OCI-LY1 (cell line): ENCODE measurements around the gene ZNF462.

Experiments used
- H2AFZ ChIP-seq: fragments of 200-600 bp; sonication (generic), shearing (Covaris generic); 2 replicates; pipeline ENCODE4 v1.6.0; 2014; ENCODE audit warnings: antibody characterized with exemption, mild to moderate bottlenecking, low read length
- H3F3A ChIP-seq: fragments of 200-600 bp; sonication (generic), shearing (Covaris generic); 2 replicates; pipeline ENCODE4 v1.6.0; 2014; ENCODE audit warnings: mild to moderate bottlenecking, antibody characterized with exemption, low read length, moderate library complexity; ENCODE audit not compliant: insufficient read depth
- H3K27ac ChIP-seq: fragments of 200-600 bp; sonication (generic); 2 replicates; pipeline ENCODE4 v1.5.1; 2014; ENCODE audit warnings: low read length, mixed run types, mild to moderate bottlenecking, low read depth; ENCODE audit not compliant: poor library complexity, severe bottlenecking
- H3K27me3 ChIP-seq: fragments of 200-600 bp; sonication (generic); 2 replicates; pipeline ENCODE4 v1.6.0; 2014; ENCODE audit warnings: antibody characterized with exemption, mild to moderate bottlenecking, low read length, moderate library complexity; ENCODE audit not compliant: insufficient read depth
- H3K36me3 ChIP-seq: fragments of 200-600 bp; sonication (generic); 2 replicates; pipeline ENCODE4 v1.6.1; 2014; ENCODE audit warnings: mild to moderate bottlenecking, antibody characterized with exemption, low read length, moderate library complexity, mixed read lengths; ENCODE audit not compliant: insufficient read depth
- H3K4me1 ChIP-seq: fragments of 200-600 bp; sonication (generic); 2 replicates; pipeline ENCODE4 v1.5.1; 2014; ENCODE audit warnings: mild to moderate bottlenecking, low read length, moderate library complexity; ENCODE audit not compliant: insufficient read depth, severe bottlenecking
- H3K4me2 ChIP-seq: fragments of 200-600 bp; sonication (generic), shearing (Covaris generic); 2 replicates; pipeline ENCODE4 v1.6.1; 2014; ENCODE audit warnings: low read length
- H3K4me3 ChIP-seq: fragments of 200-600 bp; sonication (generic); 2 replicates; pipeline ENCODE4 v1.5.1; 2014; ENCODE audit warnings: low read length, low read depth, mild to moderate bottlenecking, mixed read lengths; ENCODE audit not compliant: poor library complexity, severe bottlenecking
- H3K79me2 ChIP-seq: fragments of 200-600 bp; shearing (Covaris generic); 2 replicates; pipeline ENCODE4 v1.6.1; 2016; ENCODE audit warnings: mixed run types, low read length, mixed read lengths; ENCODE audit not compliant: insufficient read depth
- H3K9ac ChIP-seq: fragments of 200-600 bp; sonication (generic), shearing (Covaris generic); 2 replicates; pipeline ENCODE4 v1.6.1; 2014; ENCODE audit warnings: mild to moderate bottlenecking, low read length, mixed read lengths
- H3K9me2 ChIP-seq: fragments of 200-600 bp; sonication (generic), shearing (Covaris generic); 2 replicates; pipeline ENCODE4 v1.6.1; 2014; ENCODE audit warnings: low read depth, mild to moderate bottlenecking, low read length, mixed read lengths
- H3K9me3 ChIP-seq: fragments of 200-600 bp; shearing (Covaris generic); 2 replicates; pipeline ENCODE4 v1.6.1; 2014; ENCODE audit warnings: low read length, mixed read lengths
- H4K20me1 ChIP-seq: fragments of 200-600 bp; sonication (generic), shearing (Covaris generic); 2 replicates; pipeline ENCODE4 v1.6.0; 2016; ENCODE audit warnings: mild to moderate bottlenecking, low read length; ENCODE audit not compliant: insufficient read depth
- CTCF ChIP-seq: fragments of 200-600 bp; sonication (generic), shearing (Covaris generic); IDR thresholded peaks from 2 replicates; pipeline ENCODE4 v1.5.1; 2017; ENCODE audit warnings: mild to moderate bottlenecking, antibody characterized with exemption, low read length, moderate library complexity, mixed read lengths
- EZH2 ChIP-seq: fragments of 200-600 bp; sonication (generic), shearing (Covaris generic); IDR thresholded peaks from 2 replicates; pipeline ENCODE4 v1.8.0; 2017; ENCODE audit warnings: borderline replicate concordance, mixed run types, mild to moderate bottlenecking, antibody characterized with exemption, low read length, moderate library complexity, mixed read lengths

The ZNF462 gene

GRCh38 chr9:107046692-107047091 is 183.7 kb downstream of the ZNF462 start:
- Histone ChIP-seq H3K4me1 (no peaks in the 10 kb centered on the region), H3K4me3 (no peak overlapping the region), H3K4me2 (no peak overlapping the region)

DNA sequence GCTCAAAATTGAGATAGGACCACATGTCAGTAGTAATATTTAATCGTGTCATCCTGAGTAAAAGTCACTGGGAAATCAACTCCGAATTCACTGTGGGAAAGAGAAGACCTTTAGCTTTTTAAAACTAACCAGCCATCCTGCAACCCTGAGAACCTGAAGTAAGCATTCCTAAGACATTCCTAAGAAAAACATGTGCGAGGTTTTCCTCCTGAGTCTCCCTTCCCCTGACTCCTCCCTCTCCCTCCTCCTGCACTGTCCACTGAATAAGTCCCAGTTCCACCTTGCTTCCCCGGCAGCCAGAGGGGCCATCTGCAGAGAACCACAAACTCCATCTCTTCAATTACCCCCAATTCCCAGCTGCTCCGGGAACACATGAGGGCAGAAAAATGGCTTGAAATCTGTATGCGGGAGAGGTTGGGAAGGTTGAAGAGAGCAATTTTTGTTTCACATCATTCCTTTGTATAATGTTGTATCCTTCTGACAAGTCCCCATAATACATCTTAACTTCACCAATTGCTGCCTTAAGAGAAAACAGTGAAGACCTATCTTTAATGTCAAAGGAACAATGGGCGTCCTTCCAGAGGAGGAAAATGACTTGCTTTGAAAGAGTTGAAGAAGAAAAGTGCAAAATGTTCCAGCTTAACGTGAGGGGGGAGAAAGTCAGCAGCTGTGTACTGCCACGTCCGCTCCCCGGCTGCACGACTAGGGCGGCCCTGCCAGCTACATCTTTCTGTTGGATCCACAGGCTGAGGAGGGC is 186.3 kb downstream of the ZNF462 start:
- H3K36me3 ChIP-seq = no peaks in the 10 kb centered on the region
- TF ChIP-seq CTCF = no peak
- TF ChIP-seq EZH2 = no peak
- H3K27ac ChIP-seq = no peak overlapping the region
- H3K9ac ChIP-seq = no peak overlapping the region
- H4K20me1 ChIP-seq = no peaks in the 10 kb centered on the region
- H3K4me3 ChIP-seq = no peak overlapping the region
- no peaks in the 10 kb centered on the region for H3K9me2 ChIP-seq
- H3K27me3 ChIP-seq = no peaks in the 10 kb centered on the region
- H3K79me2 ChIP-seq = no peaks in the 10 kb centered on the region
- H3K4me1 ChIP-seq = no peaks in the 10 kb centered on the region
- no peaks in the 10 kb centered on the region for H3F3A ChIP-seq
- no peak overlapping the region for H3K4me2 ChIP-seq
- H2AFZ ChIP-seq = no peak overlapping the region
- no peaks in the 10 kb centered on the region for H3K9me3 ChIP-seq

More at GRCh38 chr9:107046692-107047091, 183.7 kb downstream of the ZNF462 start:
- Histone ChIP-seq H4K20me1 (no peaks in the 10 kb centered on the region), H3K36me3 (no peaks in the 10 kb centered on the region), H3K79me2 (no peaks in the 10 kb centered on the region), H3K27me3 (no peaks in the 10 kb centered on the region), H2AFZ (no peak overlapping the region), H3K9me3 (no peaks in the 10 kb centered on the region), H3F3A (no peaks in the 10 kb centered on the region), H3K27ac (no peak overlapping the region), H3K9me2 (no peaks in the 10 kb centered on the region), H3K9ac (no peak overlapping the region)
- TF ChIP-seq EZH2 = no peak
- no peak for TF ChIP-seq CTCF

GRCh38 chr9:107049803-107050184 is 186.8 kb downstream of the ZNF462 start:
- Histone ChIP-seq H3F3A (no peaks in the 10 kb centered on the region), H3K36me3 (no peaks in the 10 kb centered on the region), H3K27ac (no peak overlapping the region), H3K9me2 (no peaks in the 10 kb centered on the region), H3K4me1 (no peaks in the 10 kb centered on the region), H3K27me3 (no peaks in the 10 kb centered on the region), H3K9ac (no peak overlapping the region), H3K79me2 (no peaks in the 10 kb centered on the region), H3K4me3 (no peak overlapping the region), H3K9me3 (no peaks in the 10 kb centered on the region), H3K4me2 (no peak overlapping the region), H4K20me1 (no peaks in the 10 kb centered on the region), H2AFZ (no peak overlapping the region)
- no peak for TF ChIP-seq CTCF
- TF ChIP-seq EZH2 = no peak
